ENCODE measurements around the gene ACOT13.
"Not testable (repeated sequence)": the region's sequence is repeated elsewhere in the genome, so short reads cannot be mapped to it uniquely, and the experiment has no call there.

ACOT13 gene

DNA sequence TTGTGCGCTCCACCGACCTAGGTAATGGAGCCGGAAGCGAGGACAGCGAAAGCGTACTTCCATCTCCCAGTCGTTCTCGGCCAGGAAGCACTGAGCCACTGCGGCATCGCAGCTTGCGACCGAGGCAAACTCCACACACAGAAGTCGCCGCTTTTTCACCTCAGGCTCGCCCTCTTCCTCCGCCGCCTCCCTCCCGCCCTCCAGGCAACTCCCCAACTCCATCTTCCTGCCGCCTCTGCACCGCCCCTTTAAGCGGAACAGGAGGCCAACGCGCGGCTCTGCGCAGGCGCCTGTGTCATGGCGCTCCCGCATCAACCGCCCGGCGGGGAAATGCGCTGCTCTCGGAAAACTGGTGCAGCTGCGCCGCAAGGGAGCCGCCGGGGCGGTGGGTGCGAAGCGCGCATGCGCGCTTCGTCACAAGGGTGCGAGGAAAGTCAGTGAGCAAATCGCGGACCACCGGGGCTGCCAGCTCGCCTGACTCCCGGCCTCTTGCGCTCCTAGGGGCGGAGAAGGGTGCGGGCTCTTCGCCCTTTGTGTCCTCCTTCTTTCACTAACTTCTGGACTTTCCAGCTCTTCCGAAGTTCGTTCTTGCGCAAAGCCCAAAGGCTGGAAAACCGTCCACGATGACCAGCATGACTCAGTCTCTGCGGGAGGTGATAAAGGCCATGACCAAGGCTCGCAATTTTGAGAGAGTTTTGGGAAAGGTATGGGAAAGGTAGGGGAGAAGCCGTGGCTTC lies at the start of gene ACOT13, which contains the start of gene TDP2:
Gene ACOT13, plus strand, starts transcription at position 437 of the 737 bp plus-strand sequence. Its CDS starts 187 bp downstream, at position 624.
Gene TDP2, minus strand, starts transcription at position 259 of the 737 bp plus-strand sequence. Its CDS starts 37 bp downstream, at position 222.
- peak; percentile 96 for DNase-seq (ENCODE audit: low read depth in 2 of 2)

- DNase-seq (ENCODE audit: low read depth in 2 of 2), result no peak
Observed at GRCh38 chr6:24619661-24620060, 47.2 kb upstream of the ACOT13 start.

- DNase-seq (ENCODE audit: low read depth in 2 of 2), result no peak
Observed at GRCh38 chr6:24620637-24621036, 46.2 kb upstream of the ACOT13 start.

DNA sequence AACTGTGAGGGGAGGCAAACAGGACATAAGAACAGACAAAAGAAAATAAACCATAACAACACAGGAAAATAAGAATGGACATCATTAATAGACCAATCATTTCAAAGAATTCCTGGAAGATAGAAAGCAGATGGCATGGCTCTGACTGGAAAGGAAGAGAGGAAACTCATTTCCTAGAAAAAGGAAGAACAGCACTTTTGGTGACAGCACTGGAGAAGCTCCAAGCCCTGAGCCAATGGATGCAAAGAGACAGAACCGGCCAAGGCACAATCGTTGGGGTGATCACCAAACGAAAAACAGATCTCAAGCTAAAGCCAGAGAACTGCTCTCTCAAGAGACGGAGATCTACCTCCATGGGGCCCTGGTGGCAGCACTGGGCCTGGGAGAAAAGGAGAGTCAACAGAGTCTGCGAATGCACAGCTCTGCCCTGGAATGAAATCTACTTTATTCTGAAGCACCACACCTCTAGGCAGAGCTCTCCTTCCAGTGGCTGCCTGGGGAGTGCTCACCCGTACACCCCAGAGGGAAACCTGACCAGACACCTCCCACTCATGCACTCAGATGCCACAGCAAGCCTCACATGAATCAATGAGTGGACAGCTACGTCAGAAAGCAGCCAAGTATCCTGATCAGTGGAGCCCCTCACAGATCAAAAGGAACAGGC lies 45.1 kb upstream of the ACOT13 start:
- DNase-seq (ENCODE audit: low read depth in 2 of 2), result no peak

- DNase-seq (ENCODE audit: low read depth in 2 of 2), result no peak
Observed at GRCh38 chr6:24630856-24631505, 35.9 kb upstream of the ACOT13 start.

DNA sequence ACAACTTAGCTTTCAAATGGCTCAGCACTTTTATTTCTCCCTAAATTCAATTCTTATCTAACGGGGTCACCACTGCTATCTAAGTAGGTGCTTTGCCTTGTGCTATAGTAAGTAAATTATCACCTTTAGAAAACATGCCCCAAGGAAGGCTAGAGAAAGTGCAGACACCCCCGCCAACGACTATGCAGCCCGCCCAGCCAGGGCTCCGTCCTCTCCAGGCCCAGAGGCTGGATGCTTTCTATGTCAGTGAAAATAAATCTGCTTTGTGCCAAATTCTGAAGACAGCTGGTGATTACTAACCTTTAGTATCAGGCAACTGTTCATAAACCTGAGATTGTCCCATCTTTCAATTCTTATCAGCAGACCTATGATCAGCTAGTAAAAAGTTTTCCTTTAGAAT lies 35.2 kb upstream of the ACOT13 start:
- DNase-seq (ENCODE audit: low read depth in 2 of 2), result no peak

DNA sequence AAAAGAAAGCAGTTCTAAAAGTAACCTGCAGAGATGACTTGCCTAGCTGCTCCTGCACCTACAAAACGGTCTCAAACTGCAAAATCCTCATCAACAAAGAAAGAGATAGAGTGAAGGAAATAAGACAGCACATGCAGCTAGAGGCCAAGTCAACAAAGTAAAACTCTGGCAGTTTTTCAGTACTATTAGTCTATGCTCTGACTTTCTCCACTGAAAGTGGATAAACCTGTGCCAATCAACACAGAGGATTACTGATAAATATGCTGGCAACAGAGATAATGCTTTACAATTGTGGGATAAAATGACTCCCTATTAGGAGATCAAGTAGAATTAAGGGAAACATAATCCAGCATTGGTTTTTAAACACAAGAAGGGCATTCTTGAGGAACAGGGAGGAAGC lies 34.3 kb upstream of the ACOT13 start:
- DNase-seq (ENCODE audit: low read depth in 2 of 2), result no peak

- DNase-seq (ENCODE audit: low read depth in 2 of 2), result no peak
Observed at GRCh38 chr6:24636681-24637080, 30.2 kb upstream of the ACOT13 start.

DNA sequence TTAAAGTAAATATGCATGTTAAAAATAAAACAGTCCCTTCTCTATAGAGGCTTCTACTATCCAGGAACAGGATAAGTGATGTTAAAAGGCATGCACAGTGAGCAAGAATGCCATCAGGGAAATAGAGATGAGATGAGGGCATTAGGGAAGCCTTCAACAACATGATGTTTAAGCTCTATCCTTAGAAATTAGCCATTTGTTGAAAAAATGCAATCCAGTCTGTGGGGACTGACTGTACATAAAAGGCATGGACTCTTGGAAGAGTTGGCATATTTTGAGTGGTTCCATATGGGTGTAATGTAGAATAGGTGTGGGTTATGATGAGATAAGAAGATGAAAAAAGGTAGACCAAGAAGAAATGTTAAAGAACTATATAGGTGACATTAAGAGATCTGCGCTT lies 26.7 kb upstream of the ACOT13 start:
- no peak for DNase-seq (ENCODE audit: low read depth in 2 of 2)

GRCh38 chr6:24640631-24641030 lies 26.2 kb upstream of the ACOT13 start:
- not testable (repeated sequence) for DNase-seq (ENCODE audit: low read depth in 2 of 2)

GRCh38 chr6:24642061-24642460 lies 24.8 kb upstream of the ACOT13 start:
- DNase-seq (ENCODE audit: low read depth in 2 of 2), result no peak

DNA sequence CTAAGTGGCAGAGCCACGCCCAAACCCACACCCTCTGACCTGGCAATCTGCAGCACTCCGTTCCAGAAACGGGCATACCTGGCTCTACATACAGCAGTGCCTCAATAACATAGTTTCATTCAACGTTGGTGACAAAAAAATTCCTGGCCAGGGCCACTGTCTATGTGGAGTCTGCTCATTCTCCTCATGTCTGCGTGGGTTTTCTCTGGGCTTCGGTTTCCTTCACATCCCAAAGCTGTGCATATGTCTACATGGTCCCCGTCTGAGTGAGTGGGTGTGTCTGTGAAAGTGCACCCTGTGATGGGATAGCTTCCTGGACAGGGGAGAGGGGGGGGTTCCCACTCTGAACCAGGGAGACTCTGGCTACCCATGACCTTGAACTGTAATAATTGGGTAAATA lies 23.0 kb upstream of the ACOT13 start:
- DNase-seq (ENCODE audit: low read depth in 2 of 2), result no peak

GRCh38 chr6:24644377-24644776 lies 22.5 kb upstream of the ACOT13 start:
- DNase-seq (ENCODE audit: low read depth in 2 of 2), result no peak

DNA sequence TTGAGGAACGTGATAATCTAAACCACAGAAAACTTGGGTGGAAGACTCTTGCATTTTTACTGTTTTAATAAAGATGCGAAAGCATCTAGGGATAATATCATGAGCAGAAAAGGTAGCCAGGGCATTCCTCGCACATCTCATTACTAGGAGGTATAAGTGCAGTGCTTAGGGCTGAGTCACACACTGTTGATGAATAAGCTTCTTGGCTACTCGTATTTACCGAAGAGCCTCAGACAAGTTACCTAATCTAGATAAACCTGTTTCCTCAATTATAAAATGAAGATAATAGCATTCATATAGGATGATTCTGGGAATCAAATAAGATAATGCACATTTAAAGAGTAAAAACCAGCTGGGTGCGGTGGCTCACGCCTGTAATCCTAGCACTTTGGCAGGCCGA lies 20.1 kb upstream of the ACOT13 start:
- DNase-seq (ENCODE audit: low read depth in 2 of 2), result no peak

GRCh38 chr6:24648276-24648675 lies 18.6 kb upstream of the ACOT13 start:
- no peak for DNase-seq (ENCODE audit: low read depth in 2 of 2)

DNA sequence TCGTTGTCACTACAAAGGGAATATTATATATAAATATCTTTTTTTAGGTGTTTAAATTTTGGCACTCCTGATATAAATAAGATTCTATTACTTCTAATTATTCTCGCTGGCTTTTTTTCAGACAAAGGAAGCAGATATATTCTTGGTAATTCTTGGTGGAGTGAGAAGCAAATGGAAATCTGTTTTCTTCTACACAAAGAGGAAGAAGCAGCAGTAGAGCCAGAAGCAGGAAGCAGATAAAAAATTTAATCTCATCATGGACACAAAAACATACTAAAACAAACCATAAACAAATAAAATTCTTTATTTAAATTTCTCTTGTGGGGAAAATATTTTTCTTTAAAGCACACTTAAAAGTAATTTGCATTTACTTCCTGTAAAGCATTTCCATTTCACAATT lies 17.2 kb upstream of the ACOT13 start:
- no peak for DNase-seq (ENCODE audit: low read depth in 2 of 2)

- no peak for DNase-seq (ENCODE audit: low read depth in 2 of 2)
Observed at GRCh38 chr6:24650365-24650764, 16.5 kb upstream of the ACOT13 start.

DNA sequence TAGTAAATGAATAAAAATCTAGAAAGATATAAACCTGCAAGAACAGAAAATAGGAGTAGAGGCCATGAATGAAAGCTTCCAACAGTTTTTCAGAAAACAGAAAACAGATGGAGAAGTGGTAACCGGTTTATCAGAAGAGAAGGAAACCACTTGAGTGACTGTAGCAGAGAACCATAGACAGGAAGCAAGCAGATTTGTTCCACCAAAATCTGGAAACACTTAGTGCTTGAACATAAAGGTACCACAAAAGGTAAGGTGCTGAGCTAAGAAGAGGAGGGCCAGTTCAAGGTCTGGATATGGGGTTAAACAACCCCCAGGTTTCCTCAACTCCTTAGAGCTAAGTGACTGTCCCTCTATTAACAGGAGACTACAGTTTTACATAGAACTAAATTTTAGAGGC lies 11.7 kb upstream of the ACOT13 start:
- no peak for DNase-seq (ENCODE audit: low read depth in 2 of 2)

- DNase-seq (ENCODE audit: low read depth in 2 of 2), result no peak
Observed at GRCh38 chr6:24658573-24659560, 8.0 kb upstream of the ACOT13 start.

DNA sequence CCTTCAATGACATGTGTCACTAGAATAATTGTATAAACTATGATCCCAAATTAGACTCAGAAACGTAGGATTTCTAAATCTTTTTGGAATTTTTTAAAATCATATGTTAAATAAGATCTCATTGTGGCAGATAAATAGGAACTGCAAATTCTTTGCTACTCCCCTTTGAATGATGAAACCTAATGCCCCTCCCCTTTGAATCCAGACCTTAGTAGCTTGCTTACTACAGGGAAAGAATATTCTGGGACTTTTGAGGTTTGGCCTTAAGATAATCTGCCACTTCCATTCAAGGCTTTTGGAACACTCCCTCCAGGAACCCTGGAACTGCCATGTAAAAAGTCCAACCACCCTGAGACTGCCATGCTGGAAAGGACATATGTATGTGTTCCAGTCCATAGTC lies 7.3 kb upstream of the ACOT13 start:
- no peak for DNase-seq (ENCODE audit: low read depth in 2 of 2)

- DNase-seq (ENCODE audit: low read depth in 2 of 2), result no peak
Observed at GRCh38 chr6:24660105-24660504, 6.8 kb upstream of the ACOT13 start.

GRCh38 chr6:24661759-24662158 lies 5.1 kb upstream of the ACOT13 start:
- not testable (repeated sequence) for DNase-seq (ENCODE audit: low read depth in 2 of 2)

Measured in stimulated activated CD8-positive, alpha-beta memory T cell treated with anti-CD3 and anti-CD28 coated beads, Interleukin-15, amount 100 ng/mL, for 48 hours (primary cell).